ELR (cell line): Measurements from ENCODE around the gene CAV3.

ENCODE experiments used
- DNase-seq: peaks from one replicate; pipeline ENCODE4 v3.0.0-alpha.2; 2015; ENCODE audit warnings: low read depth

The CAV3 gene

DNA sequence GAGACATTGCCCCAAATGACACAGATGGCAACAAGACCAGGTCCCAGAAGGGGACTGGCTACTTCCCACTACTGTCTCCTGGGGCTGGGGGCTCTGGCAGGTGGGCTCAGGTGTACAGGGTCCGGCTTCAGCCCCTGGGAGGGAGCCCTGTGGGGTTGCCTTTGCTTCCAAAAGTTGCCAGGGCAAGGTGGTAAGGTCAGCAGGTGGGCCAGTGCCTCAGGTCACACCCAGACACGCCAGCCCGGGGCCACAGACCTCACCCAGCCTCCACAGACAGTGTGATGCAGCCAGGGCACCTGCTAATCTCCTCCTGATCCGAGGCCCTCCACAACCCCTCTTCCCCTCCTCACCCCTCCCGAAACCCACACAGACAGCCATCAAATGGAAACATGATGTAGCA is 28.3 kb downstream of the CAV3 start:
- no peak for DNase-seq

DNA sequence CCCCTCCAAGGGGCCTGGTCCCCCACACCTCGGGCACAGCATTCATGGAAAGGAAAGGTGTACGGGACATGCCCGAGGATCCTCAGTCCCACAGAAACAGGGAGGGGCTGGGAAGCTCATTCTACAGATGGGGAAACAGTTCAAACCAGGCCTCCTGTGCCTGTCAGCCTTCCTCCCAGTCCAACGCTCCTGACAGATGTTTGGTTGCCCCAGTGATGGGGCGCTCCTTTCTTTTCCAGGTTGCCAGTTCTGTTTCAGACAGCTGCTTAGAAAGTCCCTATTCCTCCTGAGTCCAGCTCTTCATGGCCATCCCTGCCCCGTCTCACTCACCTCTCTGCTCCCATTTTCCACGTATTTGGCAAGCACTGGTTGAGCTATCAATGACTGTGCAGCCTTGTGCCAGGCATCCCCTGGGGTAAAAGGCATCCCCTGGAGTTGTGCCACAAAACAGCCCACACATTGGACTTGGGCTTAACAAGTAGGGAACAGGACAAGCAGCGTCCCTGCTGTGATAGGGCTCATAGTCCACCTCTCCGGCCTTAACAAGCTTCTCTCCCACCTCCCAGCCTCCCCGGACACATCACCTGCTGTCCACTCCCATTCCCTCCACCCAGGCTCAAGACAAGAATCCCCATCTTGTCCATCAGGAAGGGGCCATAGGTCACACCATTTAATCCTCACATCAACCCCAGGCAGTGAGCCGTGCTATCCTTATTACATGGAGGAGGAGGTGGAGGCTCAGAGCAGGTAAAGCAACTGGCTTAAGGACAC is 29.2 kb downstream of the CAV3 start:
- DNase-seq = no peak

DNA sequence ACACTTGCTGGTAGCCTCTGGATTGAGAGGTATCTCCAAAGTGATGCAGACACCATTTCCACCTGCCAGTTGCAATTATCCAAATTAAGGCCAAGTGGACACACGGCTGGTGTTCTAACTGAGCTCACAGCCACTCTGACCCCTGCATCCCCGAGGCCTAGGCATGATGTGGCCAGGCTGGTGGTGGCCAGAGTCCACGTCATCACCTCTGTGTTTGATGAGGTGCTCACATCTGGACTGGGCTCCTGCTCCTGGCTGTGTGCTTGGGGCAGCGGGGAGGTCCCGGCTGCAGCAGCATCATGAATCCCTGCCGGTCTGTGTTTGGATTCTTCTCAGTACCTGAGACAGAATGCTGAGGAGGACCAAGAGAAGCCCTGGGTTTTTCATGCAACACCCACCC is 30.9 kb downstream of the CAV3 start:
- DNase-seq = no peak

DNA sequence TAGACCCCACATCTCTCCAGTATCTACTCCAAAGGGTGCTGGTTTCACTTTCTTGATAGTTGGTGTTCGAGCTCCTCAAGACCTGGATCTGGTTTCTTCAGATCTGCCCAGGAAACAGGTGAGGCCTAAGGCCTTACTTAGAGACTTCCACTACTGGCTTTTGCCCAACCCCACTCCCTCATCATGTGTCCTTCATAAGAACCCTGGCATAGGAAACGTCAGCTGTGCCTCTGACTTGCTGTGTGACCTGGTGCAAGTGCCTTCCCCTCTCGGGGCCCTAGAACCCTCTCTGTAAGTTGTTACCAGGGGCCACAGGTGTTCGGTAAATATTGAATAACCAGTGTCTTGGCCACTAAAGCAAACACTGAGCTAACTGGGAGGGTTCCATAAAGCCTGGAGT is 31.9 kb downstream of the CAV3 start:
- DNase-seq = no peak

DNA sequence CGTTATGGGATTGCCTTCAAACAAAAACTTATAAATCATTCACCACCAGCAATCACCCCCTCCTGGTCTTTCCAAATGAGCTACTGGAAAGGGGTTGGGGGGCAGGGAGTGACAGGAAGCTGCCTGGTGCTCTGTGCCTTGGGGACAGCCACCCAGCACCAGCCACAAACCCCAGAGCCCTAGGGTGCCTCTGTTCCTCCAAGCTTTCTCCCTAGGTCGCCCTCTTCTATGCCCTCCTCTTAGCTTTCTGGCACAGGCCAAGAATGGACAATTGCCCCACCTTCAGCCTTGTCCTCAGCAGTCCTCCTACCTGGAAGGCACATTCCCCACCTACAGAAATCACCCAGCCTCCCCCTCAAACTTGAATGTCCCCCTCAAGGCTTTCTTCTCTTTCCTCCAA is 32.5 kb downstream of the CAV3 start:
- DNase-seq = no peak

DNA sequence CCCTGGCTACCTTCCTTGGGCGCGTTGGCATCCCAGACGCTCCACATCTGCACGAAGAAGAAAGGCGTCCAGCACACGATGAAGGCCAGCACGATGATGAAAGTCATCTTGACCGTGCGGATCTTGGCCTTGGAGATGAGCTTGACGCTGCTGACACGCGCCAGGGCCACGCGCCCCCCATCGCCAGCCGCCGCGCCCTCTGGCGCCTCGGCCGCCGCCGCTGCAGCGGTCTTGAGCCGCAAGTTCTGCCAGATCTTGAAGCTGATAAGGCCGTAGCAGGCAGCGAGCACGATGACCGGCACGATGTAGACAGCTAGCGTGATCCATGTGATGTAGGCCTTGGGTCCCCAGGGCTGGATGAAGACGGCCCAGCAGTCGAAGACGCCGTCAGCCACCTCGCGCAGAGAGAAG is 33.7 kb downstream of the CAV3 start:
- DNase-seq = peak; percentile 40

DNA sequence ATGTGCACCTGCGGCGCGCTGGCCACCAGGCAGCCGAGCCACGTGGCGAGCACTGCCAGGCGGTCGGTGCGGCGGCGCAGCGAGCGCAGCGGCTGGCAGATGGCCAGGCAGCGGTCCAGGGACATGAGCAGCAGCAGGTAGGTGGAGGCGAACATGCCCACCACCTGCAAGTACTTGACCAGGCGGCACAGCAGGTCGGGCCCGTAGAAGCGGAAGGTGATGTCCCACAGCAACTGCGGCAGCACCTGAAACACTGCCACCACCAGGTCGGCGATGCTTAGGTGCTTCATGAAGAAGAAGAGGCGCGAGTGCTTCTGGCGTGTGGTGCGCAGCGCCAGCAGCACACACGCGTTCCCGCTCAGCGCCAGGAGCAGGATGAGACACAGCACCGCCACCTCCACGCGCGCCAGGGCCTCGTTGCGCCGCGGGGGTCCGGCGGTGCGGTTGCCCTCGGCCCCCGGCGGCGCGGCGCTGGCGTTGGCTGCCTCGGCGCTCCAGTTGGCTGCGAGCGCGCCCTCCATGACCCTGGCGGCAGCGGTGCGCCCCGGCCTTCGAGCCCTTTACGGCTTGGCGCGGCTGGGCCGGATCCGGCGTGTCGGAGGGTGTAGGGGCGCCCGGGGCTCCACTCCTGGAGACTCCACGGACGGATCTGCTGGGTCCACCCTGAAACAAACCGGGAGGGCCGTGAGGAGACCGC is 34.2 kb downstream of the CAV3 start:
- DNase-seq = peak; percentile 49

DNA sequence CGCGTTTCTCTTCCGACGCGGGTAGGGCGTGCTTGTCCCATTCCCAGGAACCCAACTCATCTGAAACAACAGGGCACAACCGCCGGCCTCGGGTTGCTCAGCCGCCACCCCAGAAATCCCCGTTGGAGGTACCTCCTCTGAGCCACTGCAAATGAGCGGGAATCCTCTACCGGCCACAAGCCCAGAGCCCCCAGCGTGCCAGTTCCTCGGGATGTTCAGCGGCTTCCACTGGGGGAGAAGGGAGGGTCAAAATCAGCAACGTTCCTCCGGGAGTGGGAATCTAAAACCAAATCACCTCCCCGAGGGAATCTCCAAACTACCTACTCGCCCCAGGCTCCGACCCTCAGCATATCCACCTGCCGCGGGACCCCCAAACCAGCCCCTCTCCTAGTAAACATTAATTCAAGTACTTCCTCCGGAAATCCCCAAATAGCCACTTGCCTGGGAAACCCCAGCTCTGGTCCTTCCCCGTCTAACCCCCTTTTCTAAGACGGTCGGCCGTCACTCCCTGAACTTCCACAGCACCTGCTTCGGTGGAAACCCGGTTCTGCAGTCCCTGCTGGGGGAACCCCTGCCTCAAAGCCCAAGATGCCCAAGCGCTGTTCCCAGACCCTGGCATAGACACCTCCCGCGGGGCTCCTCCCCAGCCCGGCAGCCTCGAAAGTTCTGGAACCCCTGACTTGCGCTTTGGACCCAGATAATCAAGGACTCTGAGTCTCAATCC is 34.9 kb downstream of the CAV3 start:
- peak; percentile 52 for DNase-seq

DNA sequence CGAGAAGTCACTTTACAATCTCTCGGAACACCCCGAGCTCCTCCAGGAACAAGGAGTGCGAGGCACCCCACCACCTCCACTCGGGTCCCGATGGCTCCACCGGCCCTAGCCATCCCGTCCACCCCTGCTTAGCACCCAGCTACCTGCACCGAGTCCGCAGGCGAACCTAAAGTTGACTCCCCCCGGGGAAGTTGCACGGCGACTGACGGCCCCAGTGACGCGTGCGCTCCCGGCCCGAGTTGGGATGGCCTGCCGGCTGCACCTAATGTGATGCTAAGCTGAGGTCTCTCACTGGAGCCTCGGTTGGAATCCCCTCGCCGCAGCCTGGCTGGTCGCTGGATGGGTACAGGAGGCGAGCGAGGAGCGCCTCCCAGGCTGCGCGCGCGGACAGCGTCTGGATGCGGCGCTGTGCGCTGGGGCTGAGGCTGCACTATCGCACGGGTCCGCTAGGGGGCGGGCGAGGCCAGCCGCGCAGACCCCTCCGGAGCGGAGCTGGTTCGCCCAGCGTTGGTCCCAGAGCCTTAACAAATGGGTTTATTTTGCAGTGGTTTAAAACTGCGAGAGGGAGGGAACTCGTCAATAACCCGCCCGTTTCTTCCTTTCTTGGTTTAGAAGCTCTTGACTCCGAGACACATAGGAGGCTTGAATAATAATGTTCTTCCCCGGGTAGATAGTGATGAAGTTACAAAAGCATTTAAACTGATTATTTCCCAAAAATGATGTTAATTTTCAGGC is 35.7 kb downstream of the CAV3 start, which contains the start of gene OXTR:
OXTR (minus strand) TSS at position 526 of the 735 bp plus-strand sequence. CDS start 1,426 bp downstream, outside the sequence.
- peak; percentile 82 for DNase-seq

DNA sequence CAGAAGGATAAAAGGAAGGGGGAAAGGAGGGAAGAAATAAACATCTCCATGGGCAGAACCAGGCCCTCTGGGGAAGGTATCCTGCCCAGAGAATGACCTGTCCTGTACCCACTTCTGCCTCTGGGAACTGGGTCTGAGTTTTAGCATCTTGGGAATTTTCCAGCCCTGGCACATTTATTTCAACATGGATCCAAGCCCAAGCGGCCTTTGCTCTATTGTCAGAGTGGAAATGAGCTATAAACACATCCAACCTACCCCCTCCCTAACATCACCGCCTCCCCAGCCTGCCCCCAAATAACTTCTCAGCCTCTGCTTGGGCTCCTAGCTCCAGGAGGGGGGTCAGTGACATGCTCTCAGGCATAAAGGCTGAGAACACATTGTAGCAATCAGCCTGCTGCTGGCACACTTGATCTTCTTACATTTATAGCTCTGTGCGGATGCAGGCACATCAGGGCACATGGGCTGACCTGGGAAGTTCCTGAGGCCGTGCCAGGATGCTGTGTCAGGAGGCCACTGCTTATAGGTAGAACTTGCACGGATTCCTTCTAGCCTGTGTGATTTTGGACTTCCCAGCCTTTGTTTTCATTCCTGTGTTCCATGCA is 40.4 kb downstream of the CAV3 start:
- no peak for DNase-seq

DNA sequence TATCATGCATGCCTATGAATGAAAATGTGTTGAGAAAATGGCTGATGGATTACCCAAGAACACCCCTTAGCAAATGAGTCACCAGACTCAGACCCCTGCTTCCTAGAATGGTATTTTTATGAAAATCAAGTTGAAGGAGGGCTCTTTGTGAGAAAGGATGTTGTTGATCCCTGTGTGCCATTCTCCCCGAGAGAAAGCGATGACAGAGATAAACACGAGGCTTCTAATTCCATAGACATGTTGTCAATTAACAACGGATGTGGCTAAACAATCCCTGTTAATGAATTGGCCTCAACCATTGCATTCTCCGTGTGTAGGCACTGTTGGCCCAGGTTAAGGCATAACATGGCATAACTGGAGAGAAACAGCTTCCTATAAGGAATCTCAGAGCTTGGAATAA is 41.6 kb downstream of the CAV3 start:
- no peak for DNase-seq

DNA sequence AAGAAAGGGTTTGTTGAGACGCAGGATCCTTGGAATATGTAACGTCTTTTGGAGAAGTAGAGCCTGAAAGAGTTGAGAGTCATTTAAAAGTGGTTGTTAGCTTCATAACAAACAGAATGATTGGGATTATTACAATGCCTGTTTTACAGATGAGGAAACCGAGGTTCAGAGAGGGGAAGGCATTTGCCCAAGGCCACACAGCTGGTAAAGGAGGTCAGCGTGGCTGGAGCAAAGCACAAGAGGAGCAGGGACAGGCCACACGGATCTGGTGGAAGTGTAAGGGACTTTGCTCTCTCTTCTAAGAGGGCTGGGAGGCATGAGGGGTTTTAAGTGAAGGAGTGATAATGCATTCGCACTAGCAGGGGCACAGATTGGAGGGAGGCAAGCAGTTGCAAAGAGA is 42.0 kb downstream of the CAV3 start:
- DNase-seq = no peak

DNA sequence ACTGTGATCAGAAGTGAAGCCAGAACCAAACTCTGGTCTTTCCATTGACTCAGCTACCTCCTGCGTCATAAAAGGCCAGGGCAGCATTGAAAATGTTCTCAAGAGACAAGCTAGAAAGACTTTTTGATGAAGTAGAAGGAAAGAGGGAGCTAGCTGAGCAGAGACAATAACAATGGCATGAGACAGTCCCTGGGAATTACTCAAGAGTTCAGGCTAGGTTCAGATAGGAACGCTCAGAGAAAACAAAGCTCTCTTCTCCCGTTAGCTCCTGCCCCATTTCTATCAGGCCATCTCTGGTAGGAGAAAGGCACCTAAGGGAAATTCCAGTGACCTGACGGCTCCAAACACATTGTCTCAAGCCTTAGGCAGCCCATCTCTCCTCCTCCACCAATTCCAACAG is 42.8 kb downstream of the CAV3 start:
- peak; percentile 81 for DNase-seq

DNA sequence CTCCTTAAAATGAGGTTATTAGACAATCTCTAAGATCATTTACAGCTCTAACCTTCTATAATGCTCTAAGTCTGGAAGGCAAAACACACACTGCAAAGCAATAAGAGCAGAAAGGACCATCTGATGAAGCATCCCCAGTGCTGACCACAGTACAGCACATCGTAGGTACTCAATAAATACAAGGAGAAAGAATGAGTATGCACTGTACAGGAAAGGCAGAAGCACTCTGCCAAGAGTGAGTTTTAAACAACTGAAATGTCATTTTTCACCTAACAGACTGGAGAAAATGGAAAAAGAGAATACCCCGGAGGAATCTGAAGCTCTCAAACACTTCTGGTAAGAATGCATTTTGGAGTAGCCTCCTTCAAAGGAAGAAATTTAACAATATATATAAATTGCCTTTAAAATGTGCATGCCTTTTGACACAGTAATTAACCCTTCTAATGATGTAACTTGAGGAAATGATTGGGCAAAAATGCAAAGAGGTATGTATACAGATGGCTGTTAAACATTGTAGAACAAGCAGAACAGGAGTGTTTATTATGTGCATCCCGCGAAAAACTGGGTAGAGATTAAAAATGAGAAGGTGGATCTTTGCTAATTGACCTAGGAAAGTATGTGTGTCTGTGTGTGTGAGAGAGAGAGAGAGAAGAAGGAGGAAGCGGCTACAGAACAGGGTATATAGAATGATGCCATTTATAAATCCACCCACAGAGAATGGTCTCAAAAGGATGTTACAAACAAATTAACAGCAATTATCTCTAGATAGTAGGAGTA is 43.8 kb downstream of the CAV3 start:
- no peak for DNase-seq

DNA sequence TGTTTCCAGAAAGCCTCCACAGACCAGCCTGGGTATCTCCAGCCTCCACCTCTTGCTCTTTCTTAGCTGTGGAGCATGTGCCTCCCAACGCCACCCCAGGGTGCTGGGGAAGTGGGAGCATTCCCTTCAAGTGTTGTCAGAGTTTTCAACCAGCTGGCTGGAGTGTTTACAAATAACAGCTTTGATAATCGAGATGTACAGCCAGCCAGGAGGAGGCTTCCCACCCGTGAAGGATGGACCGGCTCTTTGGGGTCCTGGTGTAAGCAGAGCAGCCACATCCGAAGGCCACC is 44.3 kb downstream of the CAV3 start:
- no peak for DNase-seq

DNA sequence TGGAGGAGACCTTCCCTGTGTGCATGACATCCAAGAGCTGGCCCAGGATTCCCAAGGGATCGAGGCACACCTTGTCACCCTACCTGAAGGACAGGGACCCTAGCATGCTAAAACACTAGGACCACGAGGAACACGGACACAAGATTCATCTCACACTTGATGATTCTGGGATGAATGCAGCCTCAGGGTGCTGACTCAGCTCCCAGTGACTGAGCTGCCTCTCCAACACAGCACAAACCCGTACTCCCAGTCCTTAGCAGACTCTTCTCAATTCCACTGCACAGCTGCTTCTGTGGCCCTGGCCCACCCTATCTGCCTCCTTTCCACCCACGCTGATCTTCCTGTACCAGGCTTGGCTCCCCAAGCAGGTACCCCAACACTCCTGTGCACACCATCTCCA is 44.9 kb downstream of the CAV3 start:
- peak; percentile 52 for DNase-seq

DNA sequence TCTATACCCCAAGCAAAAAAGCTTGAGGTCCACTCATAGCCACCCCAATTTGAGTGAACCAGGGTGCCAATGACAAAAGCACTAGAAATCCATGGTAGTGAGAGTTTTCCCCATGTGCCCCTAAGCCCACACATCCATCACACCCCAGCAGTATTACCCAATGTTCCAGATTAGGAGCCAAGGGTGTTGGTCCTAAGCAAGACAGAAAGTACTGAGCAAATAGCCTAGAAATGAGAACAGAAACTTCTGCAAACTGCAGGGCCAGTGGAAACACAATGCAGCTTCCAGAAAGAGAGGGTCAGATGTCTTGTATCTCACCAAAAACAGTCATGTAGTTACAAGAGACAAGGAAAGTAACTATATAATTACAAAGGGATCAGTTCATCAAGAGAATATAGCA is 46.7 kb downstream of the CAV3 start:
- no peak for DNase-seq

DNA sequence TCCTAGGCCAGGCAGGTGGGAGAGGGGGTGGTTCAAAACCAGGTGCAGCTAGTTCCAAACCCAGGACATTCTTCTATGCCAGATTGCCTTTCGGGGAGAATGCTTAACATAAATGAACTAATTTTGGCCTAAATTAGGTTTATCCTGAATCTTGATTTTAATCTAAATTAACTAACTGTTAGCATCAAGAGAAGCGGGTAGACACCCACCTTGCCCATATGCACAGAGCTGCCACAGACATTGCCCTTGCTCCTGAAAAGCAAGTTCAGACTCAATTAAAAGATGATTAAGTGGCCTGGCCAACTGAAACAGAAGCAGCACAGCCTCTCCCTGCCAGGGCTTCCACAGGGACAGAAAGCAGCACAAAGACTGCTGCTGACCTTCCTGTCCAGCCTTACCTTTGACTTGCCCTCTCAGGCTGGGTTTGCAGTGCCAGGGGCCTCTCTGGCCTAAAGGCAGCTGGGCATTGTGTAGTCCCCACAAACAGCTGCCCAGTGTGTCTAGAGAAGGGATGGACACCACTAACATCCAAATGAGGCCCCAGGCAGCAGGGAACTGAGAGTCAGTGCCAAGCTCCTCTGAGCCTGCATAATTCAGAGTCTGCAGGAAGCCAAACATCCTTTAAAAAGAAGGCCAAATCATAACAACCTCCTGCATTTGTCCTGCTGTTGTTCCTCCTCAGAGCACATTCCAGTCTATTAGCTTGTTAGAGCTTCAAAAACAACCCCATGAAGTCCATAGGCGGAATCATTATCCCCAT is 51.3 kb downstream of the CAV3 start:
- DNase-seq = no peak

DNA sequence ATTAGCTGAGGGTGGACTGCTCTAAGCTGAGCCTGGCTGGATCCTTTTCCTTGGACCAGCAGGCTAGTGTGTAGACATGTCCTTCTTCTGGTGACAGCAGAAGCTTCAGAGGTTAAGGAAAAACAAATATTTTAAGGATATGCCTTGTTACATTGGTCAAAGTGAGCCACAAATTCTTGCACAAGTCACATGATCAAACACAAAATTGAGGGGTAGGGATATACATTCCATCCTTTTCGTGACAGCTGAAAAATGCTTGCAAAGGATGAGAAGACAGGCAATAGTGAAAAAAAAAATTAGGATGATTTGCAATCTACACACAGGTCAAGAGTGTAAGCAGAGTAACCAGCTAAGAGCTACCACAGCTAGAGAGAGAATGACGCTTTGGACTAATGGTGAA is 56.9 kb downstream of the CAV3 start:
- DNase-seq = no peak

DNA sequence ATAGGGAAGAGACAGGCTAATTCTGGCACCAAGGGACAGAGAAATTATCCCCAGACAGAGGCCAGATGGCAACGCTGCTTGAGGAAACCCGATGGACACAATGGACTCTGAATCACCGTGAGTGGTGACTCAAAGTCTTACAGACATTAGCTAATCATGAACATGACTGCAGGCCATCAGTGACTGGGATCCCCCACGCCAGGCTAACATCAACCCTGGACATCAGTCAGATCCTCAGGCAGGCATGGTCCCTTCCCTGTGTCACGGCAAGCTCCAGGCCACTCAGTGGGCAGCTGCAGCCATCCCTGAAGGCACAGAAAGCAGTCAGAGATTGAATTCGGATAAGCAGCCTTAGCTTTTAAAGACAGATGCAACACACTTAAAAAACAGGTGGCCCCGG is 59.6 kb downstream of the CAV3 start:
- peak; percentile 88 for DNase-seq

DNA sequence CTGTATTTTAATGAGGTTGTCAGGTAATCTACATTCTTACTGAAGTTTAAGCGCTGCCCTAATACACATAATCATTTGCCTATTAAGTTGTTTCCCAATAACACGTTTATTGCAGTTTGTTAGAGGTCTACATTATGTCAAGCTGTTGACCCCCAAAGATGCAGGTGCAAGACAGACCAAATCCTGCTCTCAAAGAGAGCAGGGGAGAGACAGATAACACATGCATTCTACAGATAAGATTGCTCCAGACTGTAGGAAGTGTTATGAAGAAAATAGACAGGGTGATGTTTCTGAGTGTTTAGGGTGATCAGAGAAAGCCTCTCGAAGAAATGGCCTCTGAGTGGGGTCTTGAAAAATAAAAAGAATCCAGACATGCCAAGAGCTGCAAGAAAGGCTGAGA is 60.6 kb downstream of the CAV3 start:
- DNase-seq = no peak
